Measurements from ENCODE around the gene AGK. TPM values are rescaled to one million over a fixed set of nuclear protein-coding genes. Genes with fewer than 3 reads are reported as not detected.

The AGK gene
- total and polyA plus RNA-seq, 2 experiments from 2014 or later, result 21.9 to 37.9 TPM

- Mint-ChIP-seq H3K36me3 (ENCODE audit: low read depth) (peaks cover 13% of the 10 kb centered on the region; the same call in 2 of the 3 replicates), H3K9me3 (no peaks in the 10 kb centered on the region), H3K27ac (no peak overlapping the region), H3K4me1 (peaks cover 25% of the 10 kb centered on the region), H3K4me3 (peak overlapping the region; percentile 80), H3K27me3 (ENCODE audit: insufficient read depth, low read depth, poor library complexity) (peaks cover 5% of the 10 kb centered on the region)
- Histone ChIP-seq H3F3A (replicated peaks; ENCODE audit: low read depth) (peaks cover 7% of the 10 kb centered on the region; the same call in 1 of the 2 replicates), H3K4me3 (peak overlapping the region; percentile 88), H2AFZ (peak overlapping the region; percentile 98), H3K36me3 (ENCODE audit: insufficient read depth) (no peaks in the 10 kb centered on the region), H3K4me2 (peak overlapping the region; percentile 98), H3K27me3 (ENCODE audit: insufficient read depth) (no peaks in the 10 kb centered on the region), H3K79me2 (replicated peaks; ENCODE audit: insufficient read depth) (peaks cover 37% of the 10 kb centered on the region), H3K4me1 (ENCODE audit: insufficient read depth) (peaks cover 5% of the 10 kb centered on the region), H3K27ac (ENCODE audit: low read depth) (peak overlapping the region; percentile 90), H4K20me1 (replicated peaks; ENCODE audit: insufficient read depth) (no peaks in the 10 kb centered on the region), H3K9me2 (ENCODE audit: insufficient read depth) (no peaks in the 10 kb centered on the region)
- TF ChIP-seq STAT1 (IDR thresholded peaks at IDR 0.05; ENCODE audit: unreplicated experiment) (no peak), CTCF (conservative IDR thresholded peaks at IDR 0.05; ENCODE audit: low read depth in 2 of 2) (no peak), REST (IDR thresholded peaks at IDR 0.05; ENCODE audit: unreplicated experiment) (no peak), ZNF462 (CRISPR knock-in tag; IDR thresholded peaks at IDR 0.05) (no peak), ETS1 (IDR thresholded peaks at IDR 0.05) (no peak), CREB1 (CRISPR knock-in tag; IDR thresholded peaks at IDR 0.05; ENCODE audit: low read depth) (no peak)
- ATAC-seq (peak; percentile 26), DNase-seq (ENCODE audit: low spot score) (peak; percentile 28)
These were observed 670 bp upstream of the AGK start for GRCh38 chr7:141550386-141551093.
